ENCODE measurements around the gene PIAS3.

Gene PIAS3
- 11.9 to 21.3 (median 20.3) reads per million in 3 experiments for total RNA-seq

- DNase-seq: peak; percentile 77
Observed at GRCh38 chr1:145858901-145859490, at the start of gene PIAS3. Gene PIAS3 (minus strand): TSS chr1:145859081. CDS start chr1:145858990, 91 bp downstream.

- no peak for DNase-seq
Observed at GRCh38 chr1:145908653-145909052, 49.8 kb upstream of the PIAS3 start.

GRCh38 chr1:145906954-145907753 lies 48.3 kb upstream of the PIAS3 start:
- no peak for DNase-seq

GRCh38 chr1:145901312-145902021 lies 42.6 kb upstream of the PIAS3 start:
- DNase-seq: no peak

GRCh38 chr1:145898756-145899155 lies 39.9 kb upstream of the PIAS3 start:
- no peak for DNase-seq

- no peak for DNase-seq
Observed at GRCh38 chr1:145897969-145898368, 39.1 kb upstream of the PIAS3 start.

GRCh38 chr1:145895471-145895870 lies 36.6 kb upstream of the PIAS3 start:
- DNase-seq: no peak

- no peak for DNase-seq
Observed at GRCh38 chr1:145893306-145894055, 34.6 kb upstream of the PIAS3 start.

- DNase-seq: no peak
Observed at GRCh38 chr1:145892486-145893087, 33.7 kb upstream of the PIAS3 start.

- peak; percentile 20 for DNase-seq
Observed at GRCh38 chr1:145891587-145892485, 33.0 kb upstream of the PIAS3 start.

GRCh38 chr1:145891143-145891542 lies 32.3 kb upstream of the PIAS3 start:
- no peak for DNase-seq

- no peak for DNase-seq
Observed at GRCh38 chr1:145889722-145890121, 30.8 kb upstream of the PIAS3 start.

GRCh38 chr1:145887631-145888030 lies 28.8 kb upstream of the PIAS3 start:
- DNase-seq: no peak

GRCh38 chr1:145886816-145887215 lies 27.9 kb upstream of the PIAS3 start:
- DNase-seq: no peak

- no peak for DNase-seq
Observed at GRCh38 chr1:145886390-145886789, 27.5 kb upstream of the PIAS3 start.

- DNase-seq: peak; percentile 78
Observed at GRCh38 chr1:145885738-145886287, 26.9 kb upstream of the PIAS3 start, which contains the start of gene ANKRD35. Gene ANKRD35 (minus strand): TSS chr1:145885866. CDS start chr1:145885758, 108 bp downstream.

- no peak for DNase-seq
Observed at GRCh38 chr1:145884675-145885074, 25.8 kb upstream of the PIAS3 start.

GRCh38 chr1:145879775-145880174 lies 20.9 kb upstream of the PIAS3 start:
- no peak for DNase-seq

GRCh38 chr1:145878724-145879123 lies 19.8 kb upstream of the PIAS3 start:
- no peak for DNase-seq

- no peak for DNase-seq
Observed at GRCh38 chr1:145877923-145878486, 19.1 kb upstream of the PIAS3 start.

- no peak for DNase-seq
Observed at GRCh38 chr1:145874646-145875045, 15.8 kb upstream of the PIAS3 start.
